Measurements from ENCODE around the gene PET100. TPM values are rescaled to one million over a fixed set of nuclear protein-coding genes. Genes with fewer than 3 reads are reported as not detected.

The PET100 gene
- total and polyA plus RNA-seq, 10 of the 15 experiments (the other 5 are each of a cell fraction or from before 2014, with no cell fraction given): 47.0 to 462 (median 126) TPM

- TF ChIP-seq EGR1 (IDR thresholded peaks at IDR 0.05; ENCODE audit: borderline replicate concordance in 1 of 2, low read depth in 2 of 2, low read length in 2 of 2) (no peak), RELB (IDR thresholded peaks at IDR 0.05; ENCODE audit: low read depth) (no peak), ZBTB4 (CRISPR knock-in tag; IDR thresholded peaks at IDR 0.05) (no peak), ZNF687 (IDR thresholded peaks at IDR 0.05) (no peak), NFYA (IDR thresholded peaks at IDR 0.05; ENCODE audit: borderline replicate concordance, low read depth, low read length) (no peak), SMC3 (IDR thresholded peaks at IDR 0.05; ENCODE audit: borderline replicate concordance, low read length) (no peak)
Measured at GRCh38 chr19:7610491-7611240, 18.9 kb upstream of the PET100 start (continued).

All from GM12878 (cell line).